Stimulated activated CD8-positive, alpha-beta memory T cell treated with anti-CD3 and anti-CD28 coated beads, Interleukin-4, amount 100 ng/mL, for 24 hours (primary cell): Measurements from ENCODE around the gene TMEM263.

Source experiments
- DNase-seq: peaks from one replicate; pipeline ENCODE4 v3.0.0-alpha.2; 2020; ENCODE audit warnings: low read depth

Gene TMEM263

DNA sequence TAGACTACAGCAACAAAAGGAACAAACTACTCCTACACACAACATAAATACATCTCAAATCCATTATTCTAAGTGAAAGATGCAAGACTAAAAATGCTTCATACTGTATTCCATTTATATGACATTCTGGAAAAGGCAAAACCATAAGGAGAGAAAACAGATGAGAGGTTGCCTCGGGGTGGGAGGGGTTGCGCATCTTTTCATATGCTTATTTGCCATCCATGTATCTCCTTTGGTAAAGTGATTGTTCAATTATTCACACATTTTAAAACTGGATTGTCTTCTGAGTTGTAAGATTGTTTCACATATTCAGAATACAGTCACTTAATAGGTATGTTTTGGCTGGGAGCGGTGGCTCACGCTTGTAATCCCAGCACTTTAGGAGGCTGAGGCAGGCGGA, 5.1 kb upstream of the TMEM263 start:
- DNase-seq, result no peak

DNA sequence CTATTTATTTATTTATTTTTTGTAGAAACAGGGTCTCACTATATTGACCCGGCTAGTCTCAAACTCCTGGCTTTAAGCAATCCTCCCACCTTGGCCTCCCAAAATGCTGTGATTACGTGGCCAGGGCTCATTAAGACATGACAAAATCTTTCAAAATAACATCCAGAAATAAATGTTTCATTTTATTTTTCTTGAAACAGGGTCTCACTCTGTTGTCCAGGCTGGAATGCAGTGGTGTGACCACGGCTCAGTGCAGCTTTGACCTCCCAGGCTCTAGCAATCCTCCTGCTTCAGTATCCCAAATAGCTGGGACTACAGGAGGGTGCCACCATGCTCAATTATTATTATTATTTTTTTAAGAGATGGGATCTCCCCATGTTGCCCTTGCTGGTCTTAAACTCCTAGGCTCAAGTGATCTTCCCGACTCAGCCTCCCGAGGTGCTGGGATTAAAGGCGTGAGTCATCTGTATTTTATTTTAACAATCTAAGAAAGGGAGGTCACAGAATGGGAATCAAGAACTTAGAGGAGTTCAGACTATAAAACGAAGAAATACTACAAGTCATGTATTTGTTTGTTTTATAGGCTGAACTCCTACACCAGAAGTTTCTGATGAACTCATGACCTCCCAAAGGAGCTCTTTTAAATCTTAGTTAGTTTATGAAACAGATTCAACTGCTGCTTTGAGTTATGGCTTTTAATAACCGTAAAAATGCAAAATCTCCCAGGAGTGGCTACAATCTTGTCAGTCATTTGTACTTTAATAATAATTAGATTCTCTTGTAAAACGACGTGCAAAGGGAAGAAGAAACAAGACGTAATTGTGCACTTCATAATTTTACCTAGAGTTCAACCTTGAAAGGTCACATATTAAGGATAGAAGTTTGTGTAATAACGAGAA, 2.1 kb upstream of the TMEM263 start:
- DNase-seq, result no peak

DNA sequence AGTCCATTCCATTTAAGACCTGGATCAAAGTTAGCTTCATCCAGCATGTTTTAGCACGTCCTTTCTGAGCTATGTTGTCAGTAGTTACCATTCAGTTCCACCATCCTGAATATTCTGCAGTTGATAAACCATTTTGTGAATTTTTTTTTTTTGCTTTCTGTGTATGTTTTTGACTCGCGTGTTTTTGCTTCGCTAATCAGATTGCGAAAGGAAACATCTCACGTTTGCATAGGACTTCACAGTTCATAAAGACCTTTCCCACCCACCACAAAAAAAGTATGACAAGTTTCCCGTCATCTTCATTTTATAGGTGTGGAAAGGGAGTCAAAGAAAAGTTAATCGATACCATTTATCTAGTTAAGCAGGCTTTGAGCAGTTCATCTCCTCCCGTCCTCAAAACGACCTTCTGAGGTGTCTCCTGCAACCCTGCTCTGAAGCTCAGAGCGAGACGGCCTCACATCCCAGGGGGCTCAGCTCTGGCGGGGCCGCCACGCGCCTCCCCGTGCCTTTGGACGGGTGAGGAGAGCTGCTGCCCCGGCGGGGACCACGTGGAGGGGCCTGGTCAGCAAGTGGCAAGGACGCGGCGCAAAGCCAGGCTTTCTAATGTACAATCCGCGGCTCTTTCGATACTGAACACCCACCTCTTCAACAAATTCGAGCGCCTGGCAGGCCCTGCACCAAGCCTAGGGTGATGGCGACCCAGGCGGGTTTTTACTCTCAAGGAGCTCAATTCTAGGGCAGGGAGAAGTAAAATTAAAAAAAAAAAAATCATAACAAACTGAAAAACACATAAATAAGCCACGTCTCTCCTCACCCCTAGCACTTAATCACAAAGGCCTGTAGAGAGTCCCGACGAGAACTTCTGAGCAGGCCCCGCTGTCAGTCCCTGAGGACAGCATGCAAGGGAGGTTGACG, 988 bp upstream of the TMEM263 start:
- no peak for DNase-seq

DNA sequence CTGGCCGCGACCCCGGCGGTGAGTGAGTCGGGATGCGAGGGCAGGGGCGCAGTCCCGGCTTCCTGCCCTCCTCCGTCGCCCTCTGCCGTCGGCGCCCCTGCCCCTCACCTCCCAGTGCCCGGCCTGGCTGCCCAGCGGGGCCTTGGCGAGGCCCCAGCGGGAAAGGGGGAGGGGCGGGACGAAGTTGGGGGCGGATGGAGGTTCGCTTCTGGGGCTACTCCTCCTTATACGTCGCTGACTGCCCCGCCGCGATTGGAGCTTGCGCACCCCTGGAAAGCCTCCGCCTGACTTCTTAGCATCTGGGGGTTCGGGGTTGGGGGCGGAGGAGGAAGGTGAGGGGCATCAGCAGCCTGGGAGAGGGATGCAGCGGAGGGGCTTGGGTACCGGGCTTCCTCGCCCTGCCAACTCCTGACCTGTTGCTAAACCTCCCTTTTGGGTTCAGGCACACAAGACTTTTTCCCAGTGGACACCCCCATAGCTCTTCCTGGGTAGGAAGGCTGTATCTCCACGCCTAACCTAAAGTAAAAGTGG, 406 bp downstream of the TMEM263 start:
- peak; percentile 40 for DNase-seq

GRCh38 chr12:106957583-106957982, 1.9 kb downstream of the TMEM263 start:
- DNase-seq, result no peak

GRCh38 chr12:106960443-106960842, 4.7 kb downstream of the TMEM263 start:
- DNase-seq, result no peak

DNA sequence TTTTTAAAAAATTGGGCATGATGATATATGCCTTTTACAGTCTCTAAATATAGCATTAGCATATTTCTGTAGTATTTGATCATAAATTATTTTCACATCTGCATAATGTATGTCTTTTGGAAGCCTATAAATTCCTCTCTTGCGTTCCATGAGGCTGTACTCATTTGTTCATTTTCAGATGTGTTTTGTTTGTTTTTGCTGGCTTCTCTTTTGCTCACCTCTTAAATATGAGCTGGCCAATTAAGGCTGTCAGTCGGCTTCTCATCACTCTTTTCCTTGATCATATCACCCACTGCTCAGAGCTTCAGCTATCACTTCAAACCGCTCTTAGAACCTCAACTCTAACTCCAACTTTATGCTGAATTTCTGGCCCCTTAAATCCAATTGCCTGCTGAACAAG, 6.6 kb downstream of the TMEM263 start:
- no peak for DNase-seq

DNA sequence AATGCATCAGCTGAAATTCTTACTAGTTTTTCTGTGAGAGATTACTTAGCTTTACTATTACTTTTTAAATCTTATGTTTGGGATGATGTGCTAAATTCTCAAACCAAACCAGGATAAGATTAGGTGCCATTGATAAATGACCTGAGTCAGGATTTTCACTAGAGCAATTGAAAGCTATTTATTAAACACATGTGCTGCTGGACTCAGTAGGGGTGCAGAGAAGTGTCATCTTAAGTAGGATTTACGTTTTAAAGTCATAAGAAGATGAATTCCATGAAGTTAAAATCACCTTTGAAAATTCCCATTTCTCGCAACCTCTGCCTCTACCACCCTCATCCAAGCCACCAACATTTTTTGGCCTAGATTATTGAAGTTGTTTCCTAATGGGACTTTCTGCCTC, 8.8 kb downstream of the TMEM263 start:
- DNase-seq, result no peak

DNA sequence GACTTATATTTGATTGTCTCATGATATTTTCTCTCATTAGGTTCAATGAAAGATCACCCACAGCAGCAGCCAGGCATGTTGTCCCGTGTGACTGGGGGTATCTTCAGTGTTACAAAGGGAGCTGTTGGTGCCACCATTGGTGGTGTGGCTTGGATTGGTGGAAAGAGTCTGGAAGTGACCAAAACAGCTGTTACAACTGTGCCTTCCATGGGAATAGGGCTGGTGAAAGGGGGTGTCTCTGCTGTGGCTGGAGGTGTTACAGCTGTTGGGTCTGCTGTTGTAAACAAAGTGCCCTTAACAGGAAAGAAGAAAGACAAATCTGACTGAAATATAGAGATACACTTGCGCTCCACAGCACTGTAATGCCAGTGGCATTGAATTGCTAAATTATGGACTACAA, 15.4 kb downstream of the TMEM263 start:
- DNase-seq, result no peak

DNA sequence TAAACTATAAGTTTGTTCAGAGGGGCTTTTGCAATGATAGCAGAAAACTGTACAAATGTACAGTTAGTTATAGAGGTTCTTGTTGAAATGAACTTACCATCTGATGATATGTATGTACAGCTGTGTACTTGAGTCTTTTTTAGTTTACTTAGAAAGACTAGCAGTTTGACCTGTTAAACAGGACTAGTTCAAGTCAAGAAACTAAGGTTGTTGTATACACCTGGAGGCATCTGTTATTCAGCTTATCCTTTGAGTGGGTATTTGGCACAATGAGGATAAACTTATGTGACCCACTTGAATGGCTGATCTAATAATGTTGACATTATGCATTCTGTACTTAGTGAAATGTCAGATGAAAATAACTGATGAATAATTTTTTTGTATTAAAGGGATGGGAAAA, 17.8 kb downstream of the TMEM263 start:
- DNase-seq, result no peak

GRCh38 chr12:106974511-106974910, 18.8 kb downstream of the TMEM263 start:
- DNase-seq, result no peak

GRCh38 chr12:106975098-106975497, 19.4 kb downstream of the TMEM263 start:
- no peak for DNase-seq

GRCh38 chr12:106975993-106976658, 20.4 kb downstream of the TMEM263 start:
- DNase-seq, result no peak

GRCh38 chr12:106976668-106977067, 21.0 kb downstream of the TMEM263 start:
- no peak for DNase-seq

DNA sequence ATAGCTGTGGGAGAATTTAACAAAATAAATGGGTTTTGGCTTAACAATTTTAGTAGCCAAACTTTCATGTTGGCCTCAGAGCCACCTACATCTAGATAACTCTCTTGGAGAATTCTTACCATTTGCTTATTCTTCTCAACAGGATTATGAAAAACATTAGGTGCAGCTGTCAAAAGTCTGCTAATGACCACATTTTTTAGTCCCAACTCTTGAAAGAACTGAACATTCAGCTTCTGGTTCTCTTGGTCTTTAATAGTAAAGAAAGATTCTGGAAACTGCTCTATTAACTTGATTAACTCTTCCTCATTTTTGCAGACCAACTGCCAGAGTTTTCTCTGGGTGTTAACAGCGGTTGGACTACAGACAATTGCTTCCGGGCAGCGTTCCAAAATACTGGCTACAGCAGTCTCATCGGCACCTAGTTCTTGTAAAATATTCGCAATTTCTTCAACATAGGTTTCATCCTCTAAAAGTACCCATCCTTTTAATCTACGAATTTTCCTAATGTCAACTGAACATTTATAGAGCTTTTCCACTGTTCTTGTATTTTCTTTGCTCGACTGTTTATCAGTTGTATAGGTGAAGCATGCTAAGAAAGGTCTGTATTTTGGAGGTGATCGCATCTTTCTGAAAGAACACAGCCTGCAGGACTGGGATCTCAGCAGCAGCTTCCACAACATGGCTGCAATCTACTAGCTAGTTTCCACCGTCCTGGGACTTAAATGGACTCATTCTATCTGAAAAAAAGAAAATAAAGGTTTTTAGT, 22.5 kb downstream of the TMEM263 start:
- DNase-seq, result no peak

GRCh38 chr12:106980944-106981343, 25.2 kb downstream of the TMEM263 start:
- no peak for DNase-seq

- no peak for DNase-seq
Measured at GRCh38 chr12:106981788-106982187, 26.1 kb downstream of the TMEM263 start.

GRCh38 chr12:106982229-106982628, 26.5 kb downstream of the TMEM263 start:
- DNase-seq, result no peak

DNA sequence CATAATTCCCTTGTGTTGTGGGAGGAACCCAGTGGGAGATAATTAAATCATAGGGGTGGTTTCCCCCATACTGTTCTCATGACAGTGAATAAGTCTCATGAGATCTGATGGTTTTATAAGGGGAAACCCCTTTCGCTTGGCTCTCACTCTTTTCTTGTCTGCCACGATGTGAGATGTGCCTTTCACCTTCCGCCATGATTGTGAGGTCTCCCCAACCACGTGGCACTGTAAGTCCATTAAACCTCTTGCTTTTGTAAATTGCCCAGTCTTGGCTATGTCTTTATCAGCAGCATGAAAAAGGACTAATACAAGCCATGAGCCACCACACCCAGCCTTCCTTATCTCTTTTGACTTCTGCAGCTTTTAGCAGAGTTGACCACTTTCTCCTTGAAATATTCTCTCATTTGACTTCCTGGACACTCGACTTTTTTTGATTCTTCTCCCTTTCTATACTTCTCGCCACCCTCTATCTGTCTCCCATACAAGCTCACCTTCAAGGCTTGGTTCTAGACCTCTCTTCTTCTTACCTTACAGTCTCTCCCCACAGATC, 29.0 kb downstream of the TMEM263 start:
- no peak for DNase-seq

- DNase-seq, result no peak
Measured at GRCh38 chr12:106985479-106985878, 29.8 kb downstream of the TMEM263 start.

GRCh38 chr12:106986135-106986534, 30.4 kb downstream of the TMEM263 start:
- DNase-seq, result no peak
